GM23338 (cell line): ENCODE results near the gene RCVRN.

Source experiments
- CTCF ChIP-seq, 2 experiments: fragments of 200-600 bp in 1 of 2; sonication (generic) in 1 of 2; conservative IDR thresholded peaks; 2 replicates each; pipeline versions ENCODE4 v1.5.1 to v1.6.1; 2016 to 2017; ENCODE audit warnings: antibody characterized with exemption in 2 of 2, low read depth in 2 of 2, mild to moderate bottlenecking in 2 of 2, moderate library complexity in 1 of 2
- EZH2 ChIP-seq: fragments of 200-600 bp; sonication (generic); IDR thresholded peaks from one replicate; pipeline ENCODE4 v1.8.0; 2017; ENCODE audit warnings: antibody characterized with exemption, mild to moderate bottlenecking, low read depth; ENCODE audit not compliant: unreplicated experiment
- EZH2phosphoT487 ChIP-seq: fragments of 200-600 bp; sonication (generic); IDR thresholded peaks from one replicate; pipeline ENCODE4 v1.8.1; 2018; ENCODE audit warnings: antibody characterized with exemption; ENCODE audit not compliant: unreplicated experiment
- POLR2AphosphoS5 ChIP-seq: IDR thresholded peaks from 2 replicates; pipeline ENCODE4 v1.6.1; 2016; ENCODE audit warnings: antibody characterized with exemption, low read depth
- REST ChIP-seq: IDR thresholded peaks from one replicate; pipeline ENCODE4 v1.6.1; 2018; ENCODE audit warnings: antibody characterized with exemption; ENCODE audit not compliant: unreplicated experiment
- STAT1 ChIP-seq: IDR thresholded peaks from one replicate; pipeline ENCODE4 v1.6.1; 2016; ENCODE audit warnings: antibody characterized with exemption; ENCODE audit not compliant: unreplicated experiment

DNA sequence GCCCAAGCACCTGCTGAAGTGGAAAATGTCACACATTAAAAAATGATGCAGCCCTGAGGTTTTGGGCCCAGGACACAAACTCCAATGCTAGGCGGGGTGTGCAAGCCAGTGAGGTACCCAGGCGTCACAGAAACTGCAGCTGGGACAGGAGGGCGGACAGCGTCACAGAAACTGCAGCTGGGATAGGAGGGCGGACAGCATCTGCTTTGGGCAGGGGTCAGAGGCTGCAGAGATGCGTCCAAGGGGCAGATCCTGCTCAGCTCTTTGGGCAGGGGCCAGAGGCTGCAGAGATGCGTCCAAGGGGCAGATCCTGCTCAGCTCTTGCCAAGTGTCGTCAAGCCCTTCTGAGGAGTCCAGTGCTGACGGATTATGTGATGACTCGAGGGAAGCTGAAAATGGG, 43.9 kb upstream of the RCVRN start:
- TF ChIP-seq CTCF (conservative IDR thresholded peaks at IDR 0.05; ENCODE audit: low read depth in 2 of 2) (no peak), REST (no peak), EZH2 (no peak), STAT1 (no peak), EZH2phosphoT487 (no peak), POLR2AphosphoS5 (no peak)
